Spleen (tissue), 11 donors: ENCODE measurements around the gene RETSAT. TPM values are rescaled to one million over a fixed set of nuclear protein-coding genes. Genes with fewer than 3 reads are reported as not detected.

Source experiments
- DNase-seq: peaks from one replicate; pipeline ENCODE4 v3.0.0-alpha.2; 2020
- H3K27ac ChIP-seq, 8 donors: fragments of 200-600 bp; sonication (generic) in 7 of 8; 1 replicate in 4 of 8; 2 replicates in 4 of 8; pipeline versions ENCODE4 v1.5.0 to v1.8.0; 2016 to 2021; ENCODE audit warnings: inconsistent platforms in 4 of 8, mild to moderate bottlenecking in 4 of 8, moderate library complexity in 1 of 8
- H3K27me3 ChIP-seq, 7 donors: fragments of 200-600 bp; sonication (generic) in 6 of 7; replicated peaks in 1 of 7; 1 replicate in 4 of 7; 2 replicates in 3 of 7; pipeline versions ENCODE4 v1.5.0 to v1.8.0; 2016 to 2021; ENCODE audit warnings: inconsistent platforms in 3 of 7, mild to moderate bottlenecking in 1 of 7
- H3K36me3 ChIP-seq, 6 donors: fragments of 200-600 bp; sonication (generic) in 5 of 6; 1 replicate in 4 of 6; 2 replicates in 2 of 6; pipeline versions ENCODE4 v1.5.0 to v1.8.0; 2016 to 2021; ENCODE audit warnings: inconsistent platforms in 2 of 6
- H3K4me1 ChIP-seq, 6 donors: fragments of 200-600 bp; sonication (generic) in 5 of 6; 1 replicate in 3 of 6; 2 replicates in 3 of 6; pipeline versions ENCODE4 v1.5.0 to v1.8.0; 2016 to 2021; ENCODE audit warnings: inconsistent platforms in 3 of 6
- H3K4me3 ChIP-seq, 8 donors: fragments of 200-600 bp; sonication (generic) in 7 of 8; 1 replicate in 4 of 8; 2 replicates in 4 of 8; pipeline versions ENCODE4 v1.5.0 to v1.8.0; 2016 to 2021; ENCODE audit warnings: inconsistent platforms in 4 of 8, mild to moderate bottlenecking in 4 of 8, moderate library complexity in 2 of 8
- H3K9me3 ChIP-seq, 8 donors: fragments of 200-600 bp; sonication (generic) in 7 of 8; 1 replicate in 4 of 8; 2 replicates in 4 of 8; pipeline versions ENCODE4 v1.5.0 to v1.8.0; 2016 to 2021; ENCODE audit warnings: inconsistent platforms in 4 of 8
- CTCF ChIP-seq, 11 experiments: fragments of 200-600 bp in 7 of 11; fragments of 450-650 bp in 4 of 11; sonication (generic) in 4 of 11; IDR thresholded peaks in 8 of 11; conservative IDR thresholded peaks in 3 of 11; 1 replicate in 7 of 11; 2 replicates in 4 of 11; pipeline versions ENCODE4 v1.4.0 to v1.8.0; 2016 to 2021; ENCODE audit warnings: antibody characterized with exemption in 11 of 11, inconsistent platforms in 4 of 11, mild to moderate bottlenecking in 1 of 11
- POLR2A ChIP-seq, 3 donors: fragments of 450-650 bp; IDR thresholded peaks; one replicate each; pipeline ENCODE4 v1.5.1; 2017; ENCODE audit warnings: antibody characterized with exemption in 3 of 3, mild to moderate bottlenecking in 1 of 3
- POLR2AphosphoS5 ChIP-seq, 3 donors: sonication (generic); formaldehyde crosslinking; IDR thresholded peaks; one replicate each; pipeline ENCODE4 v1.5.1; 2017; ENCODE audit warnings: antibody characterized with exemption in 3 of 3
- WGBS, 5 donors: extraction: QIAGEN DNeasy Blood & Tissue Kit in 3 of 5; methylation state at CpG; one replicate each; pipeline versions ENCODE4 v1.1.5 to v1.1.7; 2013 to 2018; 5-methylcytosine and 5-hydroxymethylcytosine counted together
- intact Hi-C: fragments of 100-400 bp; cut with DNase I; formaldehyde crosslinking; loops from one replicate; pipeline ENCODE4 v1.15.0; 2023; ENCODE audit warnings: low total_unique reads
- polyA plus RNA-seq, 3 donors: library from polyadenylated mRNA; stranded (reverse); fragments of 200-250 nt; gene quantifications; one replicate each; pipeline ENCODE4 v1.2.1, GENCODE V29; 2013
- small RNA-seq, 4 donors: library from RNA; depleted of rRNA; stranded (forward); fragments of <200 nt; gene quantifications; one replicate each; pipeline ENCODE3, GENCODE V24; 2016
- total RNA-seq, 7 donors: library from RNA; depleted of rRNA in 3 of 7; stranded (reverse); fragments of >200 nt in 3 of 7; fragmentation: NEBNext Ultra II Directional in 4 of 7; extraction: Animal tissue kit (Norgen Biotek cat#: 25700) in 4 of 7; gene quantifications; one replicate each; pipeline versions ENCODE4 v1.1.0 to v1.2.1, GENCODE V29; 2016 to 2021
- donor health status: healthy with polysubstance abuse.
- donor health status: DM: no; HTN: no; CAD: no; lungs with moderate emphysema.
- donor health status: DM: no; HTN: no; CAD: no.
- donor health status: Bipolar disorder and iron deficiency.
- donor health status: healthy.
- donor health status: DM: no; HTN: no; CAD: no.
- donor health status: DM: yes; HTN: yes; CAD: no.

RETSAT gene
- total and polyA plus RNA-seq, 10 donors, result 6.3 to 35.7 (median 21.1) TPM

- DNase-seq, result peak; percentile 70
- WGBS, 5 donors, result 78 to 86% (median 83%) methylated on average over 28 of the region's 28 CpGs
- Histone ChIP-seq H3K27me3 (peaks cover 0 to 17% (median 0%) of the 10 kb centered on the region in 7 donors), H3K4me3 (no peak overlapping the region), H3K9me3 (no peaks in the 10 kb centered on the region), H3K4me1 (peaks cover 6 to 41% (median 24%) of the 10 kb centered on the region in 6 donors), H3K27ac (no peak overlapping the region), H3K36me3 (peaks cover 0 to 29% (median 0%) of the 10 kb centered on the region in 6 donors)
- no peak for TF ChIP-seq POLR2AphosphoS5 (IDR thresholded peaks at IDR 0.05)
- TF ChIP-seq POLR2A (IDR thresholded peaks at IDR 0.05), result no peak
- intact Hi-C loops, result no loop called here
Observed at GRCh38 chr2:85303780-85304531, 50.4 kb downstream of the RETSAT start.

GRCh38 chr2:85302121-85302520, 52.2 kb downstream of the RETSAT start:
- no peak for TF ChIP-seq POLR2AphosphoS5 (IDR thresholded peaks at IDR 0.05)
- TF ChIP-seq CTCF (IDR thresholded peaks at IDR 0.05 in 8 of 11, conservative IDR thresholded peaks at IDR 0.05 in 3 of 11), result no peak
- no peak for TF ChIP-seq POLR2A (IDR thresholded peaks at IDR 0.05)
- Histone ChIP-seq H3K4me3 (no peak overlapping the region), H3K27me3 (peaks cover 0 to 17% (median 0%) of the 10 kb centered on the region in 7 donors), H3K27ac (no peak overlapping the region), H3K4me1 (peaks cover 0 to 29% (median 7%) of the 10 kb centered on the region in 6 donors), H3K36me3 (peaks cover 0 to 18% (median 0%) of the 10 kb centered on the region in 6 donors), H3K9me3 (no peaks in the 10 kb centered on the region)
- intact Hi-C loops, result no loop called here
- DNase-seq, result peak; percentile 47
- 89 to 94% (median 91%) methylated on average over 6 of the region's 6 CpGs for WGBS, 5 donors

Small RNA genes lying within 50 kb of the gene (small RNA-seq; reads per million reads assigned to genes)
- 0 reads per million in 4 donors for gene AC062037.1
- 0 reads per million in 4 donors for gene AC062037.2
- 0 reads per million in 4 donors for gene RF00019
- 0 reads per million in 4 donors for gene RN7SL113P

Other genes with a start within 250 kb of the RETSAT start
- 10 to 100 TPM in 3 of 7 donors, 1 to 10 TPM in 4; 3.3 to 15.8 (median 9.8) TPM for gene TCF7L1, start 221.1 kb downstream of the RETSAT start, total RNA-seq
- gene TCF7L1, start 221.1 kb downstream of the RETSAT start, polyA plus RNA-seq, result 1 to 10 TPM; 2.0 to 5.2 (median 2.4) TPM
- 100 to 1,000 TPM; 127 to 199 (median 156) TPM for gene TGOLN2, start 26.5 kb downstream of the RETSAT start, total RNA-seq
- gene TGOLN2, start 26.5 kb downstream of the RETSAT start, polyA plus RNA-seq, result 10 to 100 TPM; 14.8 to 29.6 (median 16.9) TPM
- 10 to 100 TPM; 21.0 to 38.0 (median 24.5) TPM for gene ELMOD3, start 241 bp upstream of the RETSAT start, total RNA-seq
- gene ELMOD3, start 241 bp upstream of the RETSAT start, polyA plus RNA-seq, result 10 to 100 TPM; 14.4 to 28.0 (median 23.9) TPM
- 10 to 100 TPM; 31.1 to 62.6 (median 47.1) TPM for gene CAPG, start 55.8 kb upstream of the RETSAT start, total RNA-seq
- 100 to 1,000 TPM in 2 of 3 donors, 10 to 100 TPM in 1; 74.6 to 196 (median 115) TPM for gene CAPG, start 55.8 kb upstream of the RETSAT start, polyA plus RNA-seq
- gene SH2D6, start 64.2 kb upstream of the RETSAT start, total RNA-seq, result under 1 TPM in 1 of 7 donors, not detected in 6; 0.94 TPM
- under 1 TPM in 1 of 3 donors, not detected in 2; 0.20 TPM for gene SH2D6, start 64.2 kb upstream of the RETSAT start, polyA plus RNA-seq
- gene MAT2A, start 184.6 kb upstream of the RETSAT start, total RNA-seq, result 100 to 1,000 TPM; 125 to 195 (median 145) TPM
- 10 to 100 TPM; 41.3 to 89.0 (median 71.4) TPM for gene MAT2A, start 184.6 kb upstream of the RETSAT start, polyA plus RNA-seq
- gene GGCX, start 207.0 kb upstream of the RETSAT start, total RNA-seq, result 10 to 100 TPM; 25.6 to 42.1 (median 31.9) TPM
- 10 to 100 TPM; 11.0 to 15.7 (median 15.0) TPM for gene GGCX, start 207.0 kb upstream of the RETSAT start, polyA plus RNA-seq
- gene VAMP8, start 223.1 kb upstream of the RETSAT start, total RNA-seq, result 100 to 1,000 TPM; 119 to 179 (median 145) TPM
- 100 to 1,000 TPM; 223 to 401 (median 350) TPM for gene VAMP8, start 223.1 kb upstream of the RETSAT start, polyA plus RNA-seq
- 10 to 100 TPM; 58.5 to 89.1 (median 64.0) TPM for gene VAMP5, start 229.9 kb upstream of the RETSAT start, total RNA-seq
- 100 to 1,000 TPM in 2 of 3 donors, 10 to 100 TPM in 1; 71.0 to 129 (median 120) TPM for gene VAMP5, start 229.9 kb upstream of the RETSAT start, polyA plus RNA-seq
- gene RNF181, start 241.2 kb upstream of the RETSAT start, total RNA-seq, result 100 to 1,000 TPM in 3 of 7 donors, 10 to 100 TPM in 4; 72.9 to 154 (median 82.1) TPM
- gene RNF181, start 241.2 kb upstream of the RETSAT start, polyA plus RNA-seq, result 100 to 1,000 TPM; 139 to 184 (median 148) TPM
- 10 to 100 TPM in 6 of 7 donors, 1 to 10 TPM in 1; 9.4 to 17.4 (median 11.2) TPM for gene TMEM150A, start 248.2 kb upstream of the RETSAT start, total RNA-seq
- gene TMEM150A, start 248.2 kb upstream of the RETSAT start, polyA plus RNA-seq, result 10 to 100 TPM; 14.6 to 18.8 (median 14.8) TPM